Measurements from ENCODE around the gene CALR3. TPM values are rescaled to one million over a fixed set of nuclear protein-coding genes. Genes with fewer than 3 reads are reported as not detected.
"Not testable (repeated sequence)": the region's sequence is repeated elsewhere in the genome, so short reads cannot be mapped to it uniquely, and the experiment has no call there.

CALR3 gene
- total RNA-seq, 1 donor from 2014 or later = not detected

GRCh38 chr19:16524991-16525734, 29.2 kb upstream of the CALR3 start:
- no peak for DNase-seq (ENCODE audit: low read depth in 2 of 2)

- DNase-seq (ENCODE audit: low read depth in 2 of 2) = no peak
These were observed 26.8 kb upstream of the CALR3 start for GRCh38 chr19:16522559-16523377.

GRCh38 chr19:16521715-16522289, 25.8 kb upstream of the CALR3 start:
- no peak for DNase-seq (ENCODE audit: low read depth in 2 of 2)

GRCh38 chr19:16520986-16521624, 25.1 kb upstream of the CALR3 start:
- peak in 1 of 2 donors; percentile 41 for DNase-seq (ENCODE audit: low read depth in 2 of 2)

- DNase-seq (ENCODE audit: low read depth in 2 of 2) = no peak
These were observed 24.4 kb upstream of the CALR3 start for GRCh38 chr19:16520074-16520973.

GRCh38 chr19:16519230-16519687, 23.3 kb upstream of the CALR3 start:
- no peak for DNase-seq (ENCODE audit: low read depth in 2 of 2)

GRCh38 chr19:16518483-16519229, 22.7 kb upstream of the CALR3 start:
- DNase-seq (ENCODE audit: low read depth in 2 of 2) = peak in 1 of 2 donors; percentile 17

- no peak for DNase-seq (ENCODE audit: low read depth in 2 of 2)
These were observed 22.1 kb upstream of the CALR3 start for GRCh38 chr19:16518061-16518460.

- DNase-seq (ENCODE audit: low read depth in 2 of 2) = no peak
These were observed 21.1 kb upstream of the CALR3 start for GRCh38 chr19:16516923-16517610.

GRCh38 chr19:16516381-16516780, 20.4 kb upstream of the CALR3 start:
- no peak for DNase-seq (ENCODE audit: low read depth in 2 of 2)

GRCh38 chr19:16514383-16515019, 18.5 kb upstream of the CALR3 start:
- DNase-seq (ENCODE audit: low read depth in 2 of 2) = no peak

- not testable (repeated sequence) for DNase-seq (ENCODE audit: low read depth in 2 of 2)
These were observed 16.6 kb upstream of the CALR3 start for GRCh38 chr19:16512611-16513010.

GRCh38 chr19:16509141-16510061, 13.4 kb upstream of the CALR3 start:
- DNase-seq (ENCODE audit: low read depth in 2 of 2) = no peak

- DNase-seq (ENCODE audit: low read depth in 2 of 2) = no peak
These were observed 12.6 kb upstream of the CALR3 start for GRCh38 chr19:16508546-16508945.

GRCh38 chr19:16506961-16507360, 11.0 kb upstream of the CALR3 start:
- DNase-seq (ENCODE audit: low read depth in 2 of 2) = no peak

- DNase-seq (ENCODE audit: low read depth in 2 of 2) = not testable (repeated sequence)
These were observed 10.2 kb upstream of the CALR3 start for GRCh38 chr19:16506161-16506560.

- DNase-seq (ENCODE audit: low read depth in 2 of 2) = no peak
These were observed 8.3 kb upstream of the CALR3 start for GRCh38 chr19:16504271-16504670.

- no peak for DNase-seq (ENCODE audit: low read depth in 2 of 2)
These were observed 1.9 kb upstream of the CALR3 start for GRCh38 chr19:16497837-16498236.

Measured in lung microvascular endothelial cell (primary cell).